ENCODE measurements around the gene PCDH19.

The PCDH19 gene

DNA sequence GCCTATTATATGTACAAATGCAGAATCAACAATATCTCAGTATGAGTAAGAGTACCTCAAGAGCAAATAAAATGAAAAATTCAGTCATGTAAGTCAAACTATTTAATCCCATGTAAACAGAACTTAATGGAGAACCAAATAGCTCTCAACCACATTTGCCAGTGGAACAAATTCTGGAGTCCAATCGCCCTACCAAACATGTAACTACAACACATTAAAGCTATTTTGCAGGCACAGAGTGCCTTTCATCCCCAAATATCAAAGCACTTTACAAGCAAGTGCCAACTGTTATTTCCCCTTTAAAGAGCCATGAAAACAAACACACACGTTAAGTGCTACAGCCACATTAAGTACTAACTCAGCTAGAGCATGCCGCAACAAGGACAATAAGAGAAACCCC, 51.3 kb downstream of the PCDH19 start:
- TF ChIP-seq GATA2 (IDR thresholded peaks at IDR 0.05; ENCODE audit: low read depth, low read length) (no peak), GATA3 (IDR thresholded peaks at IDR 0.05; ENCODE audit: low read depth, low read length) (no peak)

DNA sequence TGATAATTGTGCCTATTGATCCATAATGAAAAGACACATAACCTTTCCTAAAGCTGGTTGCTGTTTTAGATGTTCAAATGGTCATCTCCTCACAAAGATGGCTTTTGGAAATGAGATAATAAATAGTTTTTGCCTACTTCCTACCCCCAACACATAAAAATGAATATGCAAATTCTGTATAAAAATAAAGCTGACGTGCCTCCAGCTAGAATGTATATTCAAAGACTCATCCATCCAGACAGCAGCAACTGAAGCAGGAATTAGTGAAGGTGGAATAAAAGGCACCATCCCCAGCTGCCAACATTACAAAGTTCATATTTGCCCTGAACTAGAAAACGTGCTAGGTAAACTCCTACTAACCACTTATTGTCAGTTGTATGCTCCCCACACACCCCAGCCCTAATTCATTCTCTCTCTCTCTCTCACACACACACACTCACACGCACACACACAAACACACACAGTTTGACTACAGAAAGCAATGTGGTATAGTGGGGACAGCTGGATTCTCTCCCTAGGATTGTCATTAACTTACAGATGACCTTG, 53.6 kb downstream of the PCDH19 start:
- no peak for TF ChIP-seq GATA3 (IDR thresholded peaks at IDR 0.05; ENCODE audit: low read depth, low read length)
- no peak for TF ChIP-seq GATA2 (IDR thresholded peaks at IDR 0.05; ENCODE audit: low read depth, low read length)

- no peak for TF ChIP-seq GATA2 (IDR thresholded peaks at IDR 0.05; ENCODE audit: low read depth, low read length)
- TF ChIP-seq GATA3 (IDR thresholded peaks at IDR 0.05; ENCODE audit: low read depth, low read length) = no peak
Measured at GRCh38 chrX:100355680-100356079, 54.4 kb downstream of the PCDH19 start.

- TF ChIP-seq GATA3 (IDR thresholded peaks at IDR 0.05; ENCODE audit: low read depth, low read length) (no peak), GATA2 (IDR thresholded peaks at IDR 0.05; ENCODE audit: low read depth, low read length) (no peak)
Measured at GRCh38 chrX:100353326-100353725, 56.7 kb downstream of the PCDH19 start.

DNA sequence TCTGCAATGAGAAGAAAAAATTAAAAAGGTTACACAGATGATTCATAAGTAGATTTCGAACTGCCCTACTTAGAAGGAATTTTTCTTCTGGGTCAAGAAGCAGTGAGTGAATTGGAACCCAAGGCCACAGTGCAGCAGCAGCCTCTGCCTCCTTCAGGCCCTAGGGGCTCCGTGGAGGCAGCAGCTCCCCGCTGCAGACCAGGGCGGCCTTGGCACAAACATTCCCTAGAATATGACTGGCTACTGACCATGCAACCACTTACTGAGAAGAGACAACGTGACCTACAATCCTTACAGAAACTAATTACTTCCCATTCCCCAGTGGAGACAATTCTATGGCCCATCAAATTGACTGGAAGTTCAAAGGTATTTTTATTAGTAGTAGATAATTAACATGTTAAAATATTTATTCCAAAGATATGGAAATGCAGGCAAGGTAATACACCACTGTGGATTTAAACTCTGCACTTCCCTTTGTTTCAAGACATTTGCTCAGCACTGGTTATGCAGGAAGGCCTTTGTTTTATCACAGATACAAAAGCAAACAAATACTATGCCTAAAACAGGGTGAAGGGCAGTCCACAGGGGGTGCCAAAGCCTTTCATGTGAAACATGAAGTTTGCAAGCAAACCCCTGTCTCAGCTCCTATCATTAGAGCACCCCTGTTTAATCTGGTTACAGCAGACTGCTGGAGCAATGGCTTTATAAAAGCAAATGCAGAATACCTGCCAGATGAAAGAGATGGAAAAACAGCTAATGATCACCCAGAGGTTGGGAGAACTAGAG, 59.2 kb downstream of the PCDH19 start:
- no peak for TF ChIP-seq GATA2 (IDR thresholded peaks at IDR 0.05; ENCODE audit: low read depth, low read length)
- TF ChIP-seq GATA3 (IDR thresholded peaks at IDR 0.05; ENCODE audit: low read depth, low read length) = no peak

DNA sequence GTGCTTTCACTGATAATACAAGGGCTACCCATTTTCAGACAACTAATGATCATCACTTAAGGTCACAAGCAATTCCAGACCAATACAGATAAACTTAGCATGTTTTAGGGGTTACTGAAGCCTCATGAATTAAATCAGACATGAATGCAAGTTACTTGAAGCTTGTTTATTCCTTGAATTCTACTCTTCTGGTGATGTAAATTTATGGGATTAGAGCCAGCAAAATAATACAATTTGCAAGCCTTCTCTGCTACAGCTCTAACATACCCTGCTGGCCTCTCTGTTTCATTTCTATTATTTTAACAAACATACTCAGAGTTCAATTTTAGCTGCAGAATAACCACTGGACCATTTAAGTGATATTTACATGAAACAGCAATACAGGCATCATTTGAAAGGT, 60.7 kb downstream of the PCDH19 start:
- TF ChIP-seq GATA2 (IDR thresholded peaks at IDR 0.05; ENCODE audit: low read depth, low read length) (no peak), GATA3 (IDR thresholded peaks at IDR 0.05; ENCODE audit: low read depth, low read length) (no peak)

GRCh38 chrX:100341142-100341510, 68.9 kb downstream of the PCDH19 start:
- TF ChIP-seq GATA3 (IDR thresholded peaks at IDR 0.05; ENCODE audit: low read depth, low read length) (no peak), GATA2 (IDR thresholded peaks at IDR 0.05; ENCODE audit: low read depth, low read length) (no peak)

- no peak for TF ChIP-seq GATA2 (IDR thresholded peaks at IDR 0.05; ENCODE audit: low read depth, low read length)
- TF ChIP-seq GATA3 (IDR thresholded peaks at IDR 0.05; ENCODE audit: low read depth, low read length) = no peak
Measured at GRCh38 chrX:100340491-100341141, 69.5 kb downstream of the PCDH19 start.

DNA sequence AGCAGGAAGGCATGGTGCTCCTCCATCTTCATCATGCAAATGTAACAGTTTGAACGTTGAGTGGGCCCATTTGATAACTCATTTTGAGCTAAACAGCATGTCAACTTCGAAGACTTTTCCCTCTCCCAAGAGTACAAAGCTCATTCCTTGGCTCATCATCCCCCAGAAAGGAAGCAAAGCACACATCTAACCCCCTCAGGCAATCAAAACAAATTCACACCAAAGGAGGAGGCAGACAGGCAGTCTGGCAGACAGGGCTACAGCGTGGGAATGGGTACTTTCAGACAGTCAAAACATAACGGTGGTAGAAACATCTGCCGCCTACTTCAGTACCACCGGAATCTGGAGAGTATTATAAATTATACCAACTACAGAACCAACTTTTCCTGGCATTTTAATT, 81.7 kb downstream of the PCDH19 start:
- no peak for TF ChIP-seq GATA2 (IDR thresholded peaks at IDR 0.05; ENCODE audit: low read depth, low read length)
- TF ChIP-seq GATA3 (IDR thresholded peaks at IDR 0.05; ENCODE audit: low read depth, low read length) = no peak

GRCh38 chrX:100319716-100320115, 90.4 kb downstream of the PCDH19 start:
- TF ChIP-seq GATA3 (IDR thresholded peaks at IDR 0.05; ENCODE audit: low read depth, low read length) (no peak), GATA2 (IDR thresholded peaks at IDR 0.05; ENCODE audit: low read depth, low read length) (no peak)

GRCh38 chrX:100316987-100317386, 93.1 kb downstream of the PCDH19 start:
- TF ChIP-seq GATA3 (IDR thresholded peaks at IDR 0.05; ENCODE audit: low read depth, low read length) (no peak), GATA2 (IDR thresholded peaks at IDR 0.05; ENCODE audit: low read depth, low read length) (no peak)

GRCh38 chrX:100315566-100315965, 94.5 kb downstream of the PCDH19 start:
- TF ChIP-seq GATA2 (IDR thresholded peaks at IDR 0.05; ENCODE audit: low read depth, low read length) = no peak

DNA sequence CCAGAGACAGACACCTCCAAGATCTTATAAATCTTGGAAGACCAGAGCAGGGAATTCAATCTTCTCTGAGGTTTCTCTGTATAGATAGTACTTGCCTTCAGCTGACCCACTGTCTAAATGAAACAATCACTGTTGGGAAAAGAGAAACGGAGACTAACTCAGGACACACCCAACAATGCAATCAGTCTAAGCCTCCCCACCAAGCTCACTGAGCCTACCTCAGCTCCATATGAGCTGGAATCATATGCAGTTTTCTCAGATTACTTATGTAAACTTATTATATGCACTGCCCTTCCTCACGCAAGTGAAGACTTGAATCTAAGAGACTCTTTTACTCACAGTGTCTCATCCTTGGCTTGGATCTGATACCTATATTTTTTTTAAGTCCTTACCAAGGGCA, 110.5 kb downstream of the PCDH19 start:
- TF ChIP-seq GATA3 (IDR thresholded peaks at IDR 0.05; ENCODE audit: low read depth, low read length) = no peak

DNA sequence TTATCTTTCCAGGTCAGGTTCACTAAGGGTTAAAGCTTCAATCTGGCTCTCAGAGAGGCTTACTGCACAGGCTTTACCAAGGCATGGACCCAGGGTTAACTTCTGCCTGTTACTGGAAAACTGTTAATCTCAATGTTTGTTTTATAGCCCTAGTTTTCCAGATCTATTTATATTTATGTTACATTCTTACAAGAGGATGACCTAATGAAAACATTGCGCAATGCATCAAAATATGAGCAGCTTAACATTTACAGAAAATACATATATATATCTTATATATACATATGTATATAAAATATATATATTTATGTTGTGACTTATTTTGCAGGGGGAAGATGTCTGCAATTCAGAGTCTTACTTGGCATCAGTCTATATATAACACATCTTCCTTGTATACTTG, 112.3 kb downstream of the PCDH19 start:
- TF ChIP-seq GATA2 (IDR thresholded peaks at IDR 0.05; ENCODE audit: low read depth, low read length) = no peak
- no peak for TF ChIP-seq GATA3 (IDR thresholded peaks at IDR 0.05; ENCODE audit: low read depth, low read length)

DNA sequence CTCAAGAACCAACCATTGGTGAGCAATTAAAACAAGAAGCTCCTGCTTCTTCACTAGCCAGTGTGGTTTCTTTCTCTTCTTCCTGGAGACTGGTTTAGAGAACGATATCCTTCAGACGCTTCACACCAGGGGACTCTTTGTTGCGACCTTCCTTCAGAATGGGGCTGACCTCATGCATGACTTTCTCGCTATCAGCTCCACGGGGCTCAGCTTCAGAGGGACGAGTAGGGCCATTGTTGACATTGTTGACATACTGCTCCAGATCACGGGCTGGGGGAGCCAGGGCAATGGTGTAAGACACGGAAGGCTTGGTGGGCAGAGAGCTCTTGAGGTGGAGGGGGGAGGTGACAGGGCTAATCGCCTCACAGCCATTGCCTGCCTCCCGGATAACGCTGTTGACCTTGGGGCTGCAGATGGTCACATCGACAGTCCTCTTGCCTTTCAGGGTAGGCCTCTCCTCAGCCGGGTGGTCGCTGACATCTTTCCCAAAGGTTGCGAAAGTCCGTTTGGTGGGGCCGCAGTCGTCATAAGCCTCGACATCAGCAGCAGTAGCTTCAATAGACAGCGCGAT, 113.8 kb downstream of the PCDH19 start:
- TF ChIP-seq GATA2 (IDR thresholded peaks at IDR 0.05; ENCODE audit: low read depth, low read length) = no peak
- TF ChIP-seq GATA3 (IDR thresholded peaks at IDR 0.05; ENCODE audit: low read depth, low read length) = no peak
